HG03558 (cell line): ENCODE measurements around the gene HK1.
"Not testable (repeated sequence)": the region's sequence is repeated elsewhere in the genome, so short reads cannot be mapped to it uniquely, and the experiment has no call there.

Experiments used
- ATAC-seq: cut with Tn5 transposase; IDR thresholded peaks from one replicate; pipeline ENCODE4 v1.9.1; 2021; ENCODE audit warnings: moderate number of reproducible peaks; ENCODE audit not compliant: unreplicated experiment; ENCODE audit errors: extremely low read depth

The HK1 gene

DNA sequence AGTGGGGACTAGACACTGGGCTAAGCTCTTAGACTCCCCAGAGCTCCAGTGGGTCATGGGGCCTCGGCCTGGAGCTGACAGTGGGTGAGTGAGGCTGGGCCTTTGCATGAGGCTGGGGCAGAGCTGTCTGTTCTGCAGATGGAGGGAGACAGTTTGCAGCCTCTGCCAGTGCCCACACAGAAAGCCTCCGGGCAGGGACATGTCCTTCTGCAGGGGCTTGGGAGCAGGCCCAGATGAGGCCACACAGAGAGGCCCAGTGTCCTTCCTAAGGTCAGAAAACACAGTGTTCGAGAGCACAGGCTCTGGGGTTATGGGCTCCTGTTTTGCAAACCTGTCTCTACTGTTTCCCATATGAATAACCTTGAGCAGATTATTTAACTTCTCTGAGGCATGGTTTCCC is 25.1 kb upstream of the HK1 start:
- ATAC-seq = no peak

DNA sequence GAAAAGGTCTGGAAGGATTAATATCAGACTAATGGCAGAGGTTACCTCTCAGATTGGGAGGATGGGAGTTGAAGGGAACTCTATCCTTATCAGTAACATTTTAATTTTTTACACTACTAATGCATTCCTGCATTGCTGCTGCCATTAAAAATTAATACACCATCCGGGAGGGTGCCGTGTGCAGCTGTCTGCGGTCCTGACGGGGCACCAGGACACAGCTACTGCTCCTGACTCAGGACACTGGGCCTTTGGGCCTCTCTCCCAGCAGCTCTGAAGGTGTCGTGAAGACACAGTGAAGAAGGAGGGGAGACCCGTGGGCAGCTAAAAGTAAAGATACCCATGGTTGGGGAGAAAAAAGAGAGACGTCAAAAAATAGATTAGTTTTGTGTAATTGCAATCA is 23.4 kb upstream of the HK1 start:
- no peak for ATAC-seq

DNA sequence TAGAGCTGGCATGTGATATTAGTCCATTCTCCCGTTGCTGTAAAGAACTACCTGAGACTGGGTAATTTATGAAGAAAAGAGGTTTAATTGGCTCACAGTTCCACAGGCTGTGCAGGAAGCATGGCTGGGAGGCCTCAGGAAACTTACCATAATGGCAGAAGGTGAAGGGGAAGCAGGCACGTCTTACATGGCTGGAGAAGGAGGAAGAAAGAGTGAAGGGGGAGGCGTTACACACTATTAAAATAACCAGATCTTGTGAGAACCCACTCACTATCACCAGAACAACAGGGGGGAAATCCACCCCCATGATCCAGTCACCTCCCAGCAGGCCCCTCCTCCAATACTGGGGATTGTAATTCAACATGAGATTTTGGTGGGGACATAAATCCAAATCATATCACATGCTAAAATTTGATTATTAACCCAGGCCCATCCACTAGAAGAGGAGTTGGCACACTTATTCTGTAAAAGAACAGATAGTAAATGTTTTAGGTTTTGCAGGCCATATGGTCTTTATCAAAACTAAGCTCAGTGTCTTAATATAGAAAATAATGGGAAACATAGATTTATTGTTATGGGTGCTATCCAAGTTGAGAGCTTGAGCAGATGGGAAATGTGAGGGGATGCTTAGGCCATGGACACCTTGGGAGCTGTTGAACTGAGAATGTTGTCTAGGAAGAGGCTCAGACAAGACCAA is 18.6 kb upstream of the HK1 start:
- no peak for ATAC-seq

DNA sequence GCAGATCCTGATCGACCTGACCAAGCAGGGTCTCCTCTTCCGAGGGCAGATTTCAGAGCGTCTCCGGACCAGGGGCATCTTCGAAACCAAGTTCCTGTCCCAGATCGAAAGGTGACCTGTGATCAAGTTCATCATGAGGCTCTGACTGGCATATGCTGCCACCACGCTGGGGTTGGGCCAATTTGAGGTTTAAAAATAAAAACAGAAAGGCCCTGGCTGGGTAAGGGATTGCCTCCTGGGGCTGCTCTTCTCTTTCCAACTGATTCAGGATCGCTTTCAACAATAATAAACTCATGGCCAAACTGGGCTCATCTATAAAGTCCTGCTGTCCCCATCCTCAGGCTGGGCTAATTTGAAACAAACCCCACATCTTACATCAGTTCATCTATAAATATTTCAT is 17.1 kb upstream of the HK1 start:
- ATAC-seq = no peak

DNA sequence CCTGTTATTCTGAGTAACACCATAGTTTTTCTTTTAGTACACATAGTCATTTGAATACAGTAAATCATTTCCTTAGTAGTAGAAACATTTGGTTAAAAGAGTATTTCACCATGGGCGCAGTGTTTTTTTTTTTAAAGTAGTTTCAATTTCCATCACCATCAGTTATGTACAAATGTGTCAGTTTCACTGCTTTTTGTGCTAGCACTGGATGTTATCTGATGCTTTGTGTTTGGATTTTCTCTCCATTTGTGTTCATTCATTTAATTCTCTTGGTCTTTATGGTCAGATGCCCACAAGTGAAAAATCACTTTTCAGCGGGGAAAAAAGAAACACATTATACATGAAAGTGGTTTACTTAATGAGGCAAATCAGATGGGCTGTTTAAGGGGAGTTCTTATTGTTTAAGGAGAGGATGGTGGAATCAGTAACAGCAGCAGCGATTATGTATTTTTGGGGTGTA is 16.0 kb upstream of the HK1 start:
- ATAC-seq = no peak

DNA sequence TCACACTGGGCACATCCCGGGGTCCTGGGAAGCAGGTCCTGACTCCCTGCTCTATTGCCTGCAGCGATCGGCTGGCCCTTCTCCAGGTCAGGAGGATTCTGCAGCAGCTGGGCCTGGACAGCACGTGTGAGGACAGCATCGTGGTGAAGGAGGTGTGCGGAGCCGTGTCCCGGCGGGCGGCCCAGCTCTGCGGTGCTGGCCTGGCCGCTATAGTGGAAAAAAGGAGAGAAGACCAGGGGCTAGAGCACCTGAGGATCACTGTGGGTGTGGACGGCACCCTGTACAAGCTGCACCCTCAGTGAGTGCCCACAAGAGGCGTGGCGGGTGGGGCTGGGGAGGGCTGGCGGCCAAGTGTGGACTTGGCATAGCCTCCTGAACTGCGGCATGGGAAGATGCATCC is 12.8 kb upstream of the HK1 start:
- ATAC-seq = no peak

DNA sequence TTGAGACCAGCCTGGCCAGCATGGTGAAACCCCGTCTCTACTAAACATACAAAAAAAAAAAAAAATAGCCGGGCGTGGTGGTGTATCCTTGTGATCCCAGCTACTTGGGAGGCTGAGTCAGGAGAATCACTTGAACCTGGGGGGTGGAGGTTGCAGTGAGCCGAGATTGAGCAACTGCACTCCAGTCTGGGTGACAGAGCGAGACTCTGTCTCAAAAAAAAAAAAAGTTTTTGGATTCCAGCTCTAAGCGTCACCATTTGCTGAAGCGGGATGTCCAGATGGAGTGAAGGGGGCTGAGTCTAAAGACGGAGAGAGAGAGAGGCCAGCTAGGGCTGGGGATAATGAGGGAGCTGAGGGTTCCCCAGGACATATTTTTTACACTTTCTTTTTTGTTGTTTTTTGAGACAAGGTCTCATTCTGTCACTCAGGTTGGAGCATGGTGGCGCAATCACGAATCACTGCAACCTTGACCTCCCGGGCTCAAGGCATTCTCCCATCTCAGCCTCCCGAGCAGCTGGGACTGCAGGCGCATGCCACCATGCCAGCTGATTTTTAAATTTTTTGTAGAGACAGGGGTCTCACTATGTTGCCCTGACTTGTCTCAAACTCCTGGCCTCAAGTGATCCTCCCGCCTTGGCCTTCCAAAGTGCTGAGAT is 9.4 kb upstream of the HK1 start:
- no peak for ATAC-seq

DNA sequence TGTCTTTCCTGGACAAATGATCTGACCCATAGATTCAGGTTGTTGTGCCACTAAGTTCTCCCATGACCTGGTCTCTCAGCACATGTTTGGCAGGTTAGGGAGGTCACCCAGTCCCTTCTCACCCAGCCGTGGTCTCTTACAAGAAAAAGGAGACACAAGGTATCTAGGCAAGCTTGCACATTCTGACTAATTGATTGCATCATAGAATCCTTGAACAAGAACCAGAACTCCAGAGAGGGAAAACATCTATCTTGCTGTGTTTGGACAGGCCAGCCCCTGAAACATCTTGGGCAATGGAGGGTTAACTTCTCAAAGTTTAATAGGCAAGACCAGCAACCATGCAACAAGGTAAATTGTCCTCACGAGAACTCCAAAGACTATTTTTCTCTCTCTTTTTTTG is 8.5 kb upstream of the HK1 start:
- no peak for ATAC-seq

DNA sequence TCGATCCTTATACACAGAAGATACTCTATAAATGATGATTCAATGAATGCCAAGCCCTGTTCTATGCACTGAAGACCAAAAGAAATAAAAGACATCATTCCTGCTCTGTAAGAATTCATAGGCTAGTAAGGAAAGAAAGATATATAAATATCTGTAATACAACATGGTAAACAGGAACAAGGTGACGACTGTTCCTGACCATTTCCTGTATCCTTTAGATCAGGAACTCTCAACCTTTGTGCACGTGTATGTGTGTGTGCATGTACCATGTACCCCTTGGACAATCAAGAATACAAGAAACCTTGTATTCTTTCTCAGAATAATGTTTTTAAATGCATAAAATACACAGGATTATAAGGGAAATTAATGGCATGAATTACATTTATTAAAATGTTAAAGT is 7.3 kb upstream of the HK1 start:
- ATAC-seq = no peak

DNA sequence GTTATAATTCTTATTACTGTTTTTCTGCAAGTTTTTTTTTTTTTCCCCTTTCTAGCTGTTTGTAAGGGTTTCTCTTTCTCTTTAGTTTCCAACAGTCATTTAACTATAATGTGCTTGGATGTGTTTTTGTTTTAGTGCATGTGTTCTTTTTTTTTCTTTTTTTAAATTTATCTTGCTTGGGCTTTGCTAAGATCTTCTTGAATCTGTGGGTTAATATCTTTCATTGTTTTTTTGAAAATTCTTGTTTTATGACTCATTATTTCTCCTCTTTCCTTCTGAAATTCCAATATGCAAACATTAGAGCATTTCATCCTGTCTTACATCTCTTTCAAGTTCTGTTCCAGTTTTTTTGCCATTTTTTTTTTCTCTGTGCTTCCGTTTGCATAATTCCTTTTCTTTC is 5.7 kb upstream of the HK1 start:
- ATAC-seq = no peak

DNA sequence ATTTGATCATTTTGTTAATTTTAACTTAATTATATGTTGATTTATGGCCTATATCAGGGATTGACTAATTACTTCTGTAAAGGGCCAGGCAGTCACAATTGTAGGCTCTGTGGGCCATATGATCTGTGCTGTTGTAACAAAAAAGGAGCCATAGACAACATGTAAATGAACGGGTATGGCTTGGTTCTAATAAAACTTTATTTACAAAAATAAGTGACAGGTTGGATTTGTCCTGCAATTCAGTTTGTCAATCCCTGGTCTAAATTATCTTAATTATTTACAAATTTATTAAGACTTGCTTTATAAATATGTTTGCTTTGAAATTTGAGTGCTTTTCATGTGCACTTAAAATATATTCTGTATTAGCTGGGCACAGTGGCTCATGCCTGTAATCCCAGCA is 2.9 kb upstream of the HK1 start:
- no peak for ATAC-seq

DNA sequence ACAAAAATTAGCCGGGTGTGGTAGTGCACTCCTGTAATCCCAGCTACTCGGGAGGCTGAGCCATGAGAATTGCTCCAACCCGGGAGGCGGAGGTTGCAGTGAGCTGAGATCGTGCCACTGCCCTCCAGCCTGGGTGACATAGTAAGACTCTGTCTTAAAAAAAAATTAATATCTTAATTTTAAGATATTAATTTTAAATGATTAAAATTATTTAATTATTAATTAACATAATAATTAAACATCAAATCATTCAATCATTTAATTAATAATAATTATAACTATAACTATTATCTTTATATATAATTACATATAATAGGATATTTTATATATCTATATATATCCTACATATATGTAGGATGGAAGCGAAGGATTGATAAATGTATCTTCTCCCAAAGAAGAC is 1.8 kb upstream of the HK1 start:
- no peak for ATAC-seq

DNA sequence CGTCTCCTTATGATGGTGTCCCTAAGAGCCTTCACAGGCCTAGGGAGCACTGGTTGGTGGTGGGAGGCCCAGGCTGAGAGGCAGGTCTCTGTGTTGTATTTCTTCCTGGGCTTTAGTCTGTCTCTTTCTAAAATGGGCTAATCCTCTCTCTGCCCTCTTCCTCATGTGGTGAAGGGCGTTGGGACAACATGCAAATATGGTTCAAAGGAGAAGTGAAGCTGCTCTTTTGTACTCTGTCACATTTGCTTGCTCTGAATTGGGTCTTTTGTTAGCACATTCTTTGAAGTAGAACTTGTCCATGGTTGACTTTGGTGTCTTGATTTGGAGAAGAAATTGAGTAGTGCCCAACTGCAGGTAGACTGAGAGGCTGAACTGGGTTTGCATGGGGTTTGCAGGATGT is 814 bp downstream of the HK1 start:
- no peak for ATAC-seq

DNA sequence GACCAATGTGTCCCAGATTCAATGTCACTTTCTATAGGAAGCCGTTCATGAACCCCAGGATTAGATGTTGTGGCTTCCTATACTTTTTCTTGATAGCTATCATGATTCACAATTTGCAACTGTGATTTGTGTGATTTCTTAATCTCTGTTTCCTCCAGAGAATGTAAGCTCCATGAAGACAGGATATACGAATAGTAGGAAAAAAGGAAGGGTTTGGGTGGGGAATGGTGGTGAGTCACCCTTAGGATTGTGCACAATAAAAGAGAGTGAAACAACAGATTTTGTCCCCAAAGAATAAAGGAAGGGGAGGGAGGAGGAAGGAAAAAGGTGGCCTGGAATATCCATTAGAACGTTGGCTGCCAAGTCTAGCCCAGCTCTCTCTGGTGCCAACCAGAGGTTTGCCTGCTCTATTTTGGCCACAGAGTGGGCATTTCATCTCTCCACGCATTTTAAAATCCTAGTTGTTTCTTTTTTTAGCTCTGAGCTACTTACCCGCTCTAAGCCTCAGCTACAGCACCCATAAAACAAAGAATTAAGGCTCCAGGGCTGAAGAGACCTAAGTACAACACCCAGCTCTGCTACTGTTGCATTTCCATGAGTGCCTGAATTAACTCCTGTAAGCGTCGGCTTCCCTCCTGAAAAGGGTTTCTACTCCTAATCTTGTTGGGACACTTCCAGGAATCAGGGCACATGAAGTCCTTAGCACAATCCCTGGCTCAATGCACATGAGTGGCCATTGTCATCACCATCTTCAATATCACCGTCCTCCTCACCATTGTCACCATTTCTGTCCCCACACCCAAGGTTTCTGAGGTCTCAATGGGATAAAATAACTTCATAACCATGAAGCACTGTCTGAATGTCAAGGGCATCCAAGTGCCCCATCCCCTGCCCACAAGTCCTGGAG is 3.5 kb downstream of the HK1 start:
- no peak for ATAC-seq

DNA sequence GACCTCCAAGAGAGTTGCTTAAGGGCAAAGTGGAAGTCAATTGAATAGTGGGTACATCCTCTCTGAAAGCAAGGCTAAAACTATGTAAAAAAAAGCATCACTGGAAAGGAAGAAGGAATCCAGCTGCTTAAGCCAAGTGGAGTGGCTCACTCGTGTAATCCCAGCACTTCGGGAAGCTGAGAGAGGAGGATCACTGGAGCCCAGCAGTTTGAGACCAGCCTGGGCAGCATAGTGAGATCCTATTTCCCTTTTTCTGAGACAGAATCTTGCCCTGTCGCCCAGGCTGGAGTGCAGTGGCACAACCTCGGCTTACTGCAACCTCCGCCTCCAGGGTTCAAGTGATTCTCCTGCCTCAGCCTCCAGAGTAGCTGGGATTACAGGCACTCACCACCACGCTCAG is 6.1 kb downstream of the HK1 start:
- ATAC-seq = not testable (repeated sequence)

DNA sequence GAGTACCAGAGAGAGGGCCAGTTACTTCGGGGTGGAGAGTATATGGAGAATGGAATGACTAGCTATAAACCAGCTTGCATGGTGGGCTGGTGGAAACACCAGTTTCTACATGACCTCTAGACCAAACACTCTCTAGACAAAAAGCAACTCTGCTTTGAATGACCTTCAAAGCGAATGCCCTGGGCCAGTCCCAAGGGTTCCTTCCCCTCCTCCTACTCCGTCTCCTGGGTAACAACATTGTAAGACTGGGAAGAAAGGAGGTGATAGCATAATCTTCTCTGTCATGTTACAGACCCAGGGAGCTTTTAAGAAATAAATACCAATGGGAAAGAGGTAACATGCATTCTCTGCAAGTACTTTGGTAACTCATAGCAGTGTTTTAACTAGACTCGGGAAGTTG is 7.4 kb downstream of the HK1 start:
- no peak for ATAC-seq

DNA sequence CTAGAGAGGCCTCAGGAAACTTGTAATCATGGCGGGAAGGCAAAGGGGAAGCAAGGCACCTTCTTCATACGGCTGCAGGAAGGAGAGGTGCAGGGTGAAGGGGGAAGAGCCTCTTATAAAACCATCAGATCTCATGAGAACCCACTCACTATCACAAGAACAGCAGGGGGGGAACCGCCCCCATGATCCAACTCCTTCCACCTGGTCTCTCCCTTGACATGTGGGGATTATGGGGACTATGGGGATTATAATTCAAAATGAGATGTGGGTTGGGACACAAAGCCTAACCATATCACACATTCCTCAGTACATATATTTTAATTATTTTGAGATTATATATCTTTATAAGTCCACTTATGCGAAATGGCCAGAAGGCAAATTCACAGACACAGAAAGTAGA is 8.9 kb downstream of the HK1 start:
- ATAC-seq = no peak

DNA sequence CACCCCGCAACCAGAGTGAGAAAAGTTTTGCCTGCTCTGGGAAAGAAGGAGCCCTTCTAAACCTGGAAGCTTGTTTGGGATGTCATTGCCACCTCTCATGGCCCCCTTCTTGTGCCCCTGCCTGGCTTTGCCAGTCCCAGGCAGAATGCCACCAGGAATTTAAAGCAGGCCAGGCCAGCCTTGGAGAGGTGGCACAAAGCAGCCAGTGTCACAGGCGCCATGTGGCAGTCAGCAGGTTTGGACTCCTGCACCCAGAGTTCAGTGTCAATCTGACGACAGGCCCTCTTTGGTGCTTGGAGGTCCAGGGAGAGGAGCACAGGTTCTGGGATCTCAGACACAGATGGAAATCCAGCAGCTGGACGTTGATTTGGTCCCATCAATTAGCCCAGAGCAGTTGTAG is 12.7 kb downstream of the HK1 start:
- no peak for ATAC-seq

DNA sequence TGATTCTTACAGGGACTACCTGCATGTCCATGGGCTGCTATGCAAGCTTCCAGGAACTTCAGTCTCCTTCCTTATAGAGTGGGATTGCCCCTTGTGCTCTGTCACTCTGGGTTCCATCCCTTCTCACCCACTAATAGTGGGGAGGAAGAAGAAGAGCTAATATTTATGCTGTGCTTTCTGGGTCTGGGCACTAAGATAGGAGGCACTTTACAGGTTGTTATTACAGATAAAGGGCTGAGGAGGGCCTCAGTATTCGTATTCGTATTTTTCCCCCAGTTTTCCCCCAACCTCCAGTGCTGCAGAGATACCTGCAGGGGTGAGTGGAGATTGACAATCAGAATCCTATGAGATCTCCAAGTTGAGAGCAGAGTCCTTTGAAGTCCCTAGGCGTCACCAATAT is 14.2 kb downstream of the HK1 start:
- ATAC-seq = no peak

DNA sequence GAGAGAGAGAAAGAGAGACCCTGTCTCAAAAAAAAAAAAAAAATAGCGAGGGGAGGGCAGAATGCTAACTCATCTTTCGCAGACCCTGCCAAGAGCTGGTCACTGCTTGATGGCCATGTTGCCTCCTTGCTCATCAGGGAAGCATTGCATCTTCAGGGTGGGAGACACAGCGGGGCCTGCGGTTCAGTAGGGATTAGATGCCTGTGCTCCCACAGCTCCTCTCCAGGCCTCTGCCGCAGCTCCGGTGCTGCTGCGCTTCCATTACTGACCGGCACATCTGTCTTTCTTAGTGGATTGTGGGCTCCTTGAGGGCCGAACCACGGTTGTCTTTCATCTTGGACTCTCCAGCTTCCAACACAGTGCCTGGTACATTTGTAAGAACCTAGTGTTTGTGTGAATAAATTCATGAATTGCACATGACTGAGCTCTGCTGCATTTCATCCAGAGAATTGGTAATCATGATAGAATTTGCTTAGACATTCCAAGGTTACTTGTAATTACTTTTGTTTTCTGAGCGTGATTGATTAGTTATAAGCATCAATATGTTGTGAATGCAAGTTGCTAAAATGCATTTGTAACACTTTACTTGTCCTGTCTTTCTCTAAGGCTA is 16.8 kb downstream of the HK1 start:
- no peak for ATAC-seq

DNA sequence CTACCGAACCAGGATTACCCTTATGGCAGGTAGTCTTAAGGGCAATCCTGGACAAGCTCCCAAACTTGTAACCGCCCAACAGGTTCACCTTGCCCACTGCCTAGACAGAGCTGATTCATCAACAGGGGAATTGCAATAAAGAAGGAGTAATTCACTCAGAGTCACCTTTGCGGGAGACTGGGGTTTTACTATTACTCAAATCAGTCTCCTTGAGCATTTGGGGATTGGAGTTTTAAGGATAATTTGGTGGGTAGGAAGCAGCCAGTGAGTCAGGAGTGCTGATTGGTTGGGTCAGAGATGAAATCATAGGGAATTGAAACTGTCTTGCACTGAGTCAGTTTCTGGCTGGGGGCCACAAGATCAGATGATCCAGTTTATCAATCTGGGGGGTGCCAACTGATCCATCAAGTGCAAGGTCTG is 25.3 kb downstream of the HK1 start:
- ATAC-seq = no peak
